ENCODE data around the gene AMT. TPM values are rescaled to one million over a fixed set of nuclear protein-coding genes. Genes with fewer than 3 reads are reported as not detected.
"Not testable (repeated sequence)": the region's sequence is repeated elsewhere in the genome, so short reads cannot be mapped to it uniquely, and the experiment has no call there.

Gene AMT
- total and polyA plus RNA-seq, 11 donors, result 3.5 to 39.9 (median 17.0) TPM

- Histone ChIP-seq H3K36me3 (peaks cover 0 to 59% (median 25%) of the 10 kb centered on the region in 9 donors), H3K4me1 (peaks cover 0 to 75% (median 55%) of the 10 kb centered on the region in 12 donors), H3K27me3 (no peaks in the 10 kb centered on the region), H3K4me3 (no peak overlapping the region), H3K9me3 (no peaks in the 10 kb centered on the region), H3K27ac (no peak overlapping the region)
- DNase-seq, result no peak
- TF ChIP-seq POLR2A (IDR thresholded peaks at IDR 0.05), result no peak
- no peak for TF ChIP-seq CTCF (IDR thresholded peaks at IDR 0.05)
- WGBS, 4 donors, result 88 to 98% (median 96%) methylated on average over 3 of the region's 3 CpGs
- intact Hi-C loops (cut with DNase I), result loop anchor here in 1 of 10 donors (5.0 kb wide), 1 partner anchor 37 kb away; no protein-coding TSS in a partner anchor
- no peak for ATAC-seq
Measured at GRCh38 chr3:49399461-49399860, 22.8 kb downstream of the AMT start.

GRCh38 chr3:49397470-49397869 is 24.8 kb downstream of the AMT start:
- H3K36me3 ChIP-seq, result peaks cover 0 to 51% (median 21%) of the 10 kb centered on the region in 9 donors
- intact Hi-C loops (cut with DNase I), result loop anchor here in 1 of 10 donors (5.0 kb wide), 1 partner anchor 35 kb away; no protein-coding TSS in a partner anchor
- WGBS, 4 donors, result 31 to 35% (median 32%) methylated on average over 4 of the region's 4 CpGs
- no peaks in the 10 kb centered on the region for H3K27me3 ChIP-seq
- ATAC-seq, result peak; percentile 66 to 94 (median 78)
- no peaks in the 10 kb centered on the region for H3K9me3 ChIP-seq
- DNase-seq, result peak in 2 of 5 donors; percentile 23 to 51
- H3K4me3 ChIP-seq, result peak overlapping the region in 3 of 12 donors; percentile 9 to 15 (median 10)
- TF ChIP-seq CTCF (IDR thresholded peaks at IDR 0.05), result no peak
- TF ChIP-seq POLR2A (IDR thresholded peaks at IDR 0.05), result no peak
- H3K4me1 ChIP-seq, result peaks cover 0 to 82% (median 59%) of the 10 kb centered on the region in 12 donors
- H3K27ac ChIP-seq, result peak overlapping the region in 9 of 12 donors; percentile 22 to 78 (median 64)

- intact Hi-C loops (cut with DNase I); H3K9me3 ChIP-seq; ATAC-seq; H3K4me3 ChIP-seq; H3K27me3 ChIP-seq; DNase-seq; H3K27ac ChIP-seq: not testable (repeated sequence)
- Histone ChIP-seq H3K4me1 (peaks cover 4 to 75% (median 36%) of the 10 kb centered on the region in 12 donors), H3K36me3 (peaks cover 0 to 25% (median 18%) of the 10 kb centered on the region in 9 donors)
- 79 to 91% (median 82%) methylated on average over 10 of the region's 10 CpGs for WGBS, 4 donors
Measured at GRCh38 chr3:49391310-49391709, 31.0 kb downstream of the AMT start.

GRCh38 chr3:49389297-49389696 is 33.0 kb downstream of the AMT start:
- intact Hi-C loops (cut with DNase I), result no loop called here
- peaks cover 4 to 78% (median 40%) of the 10 kb centered on the region in 12 donors for H3K4me1 ChIP-seq
- ATAC-seq (no peak), DNase-seq (no peak)
- no peaks in the 10 kb centered on the region for H3K9me3 ChIP-seq
- H3K27me3 ChIP-seq, result no peaks in the 10 kb centered on the region
- TF ChIP-seq CTCF (IDR thresholded peaks at IDR 0.05) (no peak), POLR2A (IDR thresholded peaks at IDR 0.05) (no peak)
- H3K36me3 ChIP-seq, result peaks cover 0 to 10% (median under 1%) of the 10 kb centered on the region in 9 donors
- no peak overlapping the region for H3K4me3 ChIP-seq
- WGBS, 4 donors, result 95 to 97% (median 96%) methylated on average over 6 of the region's 6 CpGs
- no peak overlapping the region for H3K27ac ChIP-seq
